GDM1 (cell line): ENCODE measurements around the gene THEMIS.
"Not testable (repeated sequence)": the region's sequence is repeated elsewhere in the genome, so short reads cannot be mapped to it uniquely, and the experiment has no call there.

Experiments used
- DNase-seq: peaks from one replicate; lab custom pipeline; 2025; lab: John Stamatoyannopoulos, UW

THEMIS gene

DNA sequence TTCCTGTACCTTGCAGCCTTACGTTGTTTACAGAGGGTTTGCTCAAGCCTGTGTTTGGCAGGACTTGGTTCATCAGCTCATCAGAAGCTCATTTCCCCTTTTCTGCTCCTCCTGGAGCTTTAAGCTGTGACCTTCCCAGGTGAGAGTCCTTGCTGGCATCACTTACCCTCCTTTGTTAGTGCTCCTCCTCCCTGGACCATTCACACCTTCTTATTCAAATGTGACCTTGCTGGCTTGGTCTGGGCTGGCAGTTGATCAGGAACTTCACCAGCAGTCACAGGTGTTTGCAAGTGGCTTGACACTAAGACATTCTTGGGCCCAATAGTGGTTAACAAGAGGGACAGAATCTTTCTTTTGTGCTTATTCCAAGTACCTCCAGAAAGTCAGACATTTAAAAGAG is 175.0 kb downstream of the THEMIS start:
- DNase-seq = no peak

DNA sequence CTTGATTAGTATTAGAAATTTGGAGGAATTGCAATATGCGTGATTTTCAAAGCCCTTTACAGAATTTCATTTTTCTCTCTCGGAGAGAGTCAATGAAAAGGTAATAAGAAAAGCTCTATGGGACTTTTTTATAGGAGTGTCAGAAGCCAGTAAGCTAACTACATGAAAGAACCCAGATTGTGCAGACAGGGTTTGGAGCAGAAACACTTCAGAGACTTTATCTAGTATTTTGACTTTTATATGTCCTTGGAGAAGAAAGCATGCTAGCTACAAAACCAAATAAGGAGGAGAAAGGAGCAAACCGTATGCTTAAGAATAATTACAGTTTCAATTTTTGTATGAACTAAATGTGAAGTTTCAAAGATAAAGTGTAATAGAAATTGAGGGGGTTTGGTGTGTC is 182.2 kb downstream of the THEMIS start:
- DNase-seq = no peak

DNA sequence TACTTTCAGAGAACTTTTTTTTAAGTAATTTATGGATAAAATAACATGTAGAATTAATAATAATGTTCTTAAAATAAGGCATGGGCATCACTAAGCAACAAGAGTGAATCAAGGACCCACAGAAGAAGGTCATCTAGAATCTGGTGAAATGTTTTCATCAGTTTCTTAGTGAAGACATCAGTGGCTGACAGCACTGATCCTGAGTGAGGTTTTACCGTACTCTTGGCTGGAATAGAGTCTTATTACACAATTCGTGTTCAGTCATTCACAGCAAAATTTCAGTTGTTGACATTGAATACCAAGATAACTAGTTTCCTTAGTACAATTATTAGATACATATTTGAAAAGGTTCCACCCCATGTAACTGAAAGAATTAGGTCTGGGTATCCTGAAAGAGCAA is 183.5 kb downstream of the THEMIS start:
- no peak for DNase-seq

DNA sequence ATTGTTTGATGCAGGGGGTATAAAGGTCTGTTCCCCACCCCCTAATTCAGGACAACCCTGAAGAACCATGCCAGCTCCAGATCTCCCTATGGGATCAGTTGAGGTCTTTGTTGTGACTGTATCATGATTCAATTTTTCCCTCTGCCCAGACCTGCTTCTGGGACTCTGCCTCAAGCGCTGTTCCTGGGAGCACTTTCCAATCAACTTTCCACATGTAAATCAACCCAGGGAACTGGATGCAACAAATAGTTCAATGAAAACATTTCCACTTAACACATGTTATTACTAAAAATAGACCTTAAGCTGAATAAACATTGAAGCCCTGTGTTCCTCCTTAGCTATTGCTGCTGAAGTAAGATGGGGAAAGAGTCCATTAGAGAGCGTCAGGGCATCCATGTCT is 184.4 kb downstream of the THEMIS start:
- no peak for DNase-seq

DNA sequence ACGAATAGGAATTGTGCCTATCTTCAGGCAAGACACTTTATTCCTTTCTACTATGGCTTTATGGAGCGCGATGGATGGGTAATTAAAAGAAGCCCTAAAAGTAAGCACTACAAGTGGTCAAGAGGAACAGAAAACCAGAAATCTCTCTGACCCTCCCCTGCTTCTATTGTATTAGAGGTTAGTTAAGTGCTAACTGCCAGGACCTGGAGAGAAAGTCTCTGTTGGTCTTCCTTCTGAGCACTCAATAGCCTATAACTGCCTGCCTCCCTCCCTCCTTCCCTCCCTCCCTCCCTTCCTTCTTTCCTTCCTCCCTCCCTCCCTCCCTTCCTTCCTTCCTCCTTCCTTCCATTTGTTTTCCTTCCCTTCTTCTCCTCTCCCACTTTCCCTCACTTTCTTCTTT is 190.2 kb downstream of the THEMIS start:
- no peak for DNase-seq

DNA sequence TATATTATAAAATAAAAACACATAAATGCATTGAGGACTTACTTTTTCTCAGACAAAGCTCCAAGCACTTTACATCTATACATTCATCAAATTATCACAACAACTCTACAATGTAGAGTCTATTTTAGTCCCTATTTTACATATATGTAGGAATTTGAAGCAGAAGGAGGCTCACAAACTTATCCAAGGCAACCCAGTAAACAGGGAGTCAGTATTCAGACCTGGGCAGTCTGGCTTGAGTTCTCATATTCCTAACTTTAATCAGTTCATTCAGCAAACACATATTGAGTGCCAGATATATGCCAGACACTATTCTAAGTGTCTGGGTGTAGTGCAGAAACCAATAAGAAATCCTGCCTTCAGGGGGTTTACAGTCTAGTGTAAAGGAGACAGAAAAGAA is 194.6 kb downstream of the THEMIS start:
- no peak for DNase-seq

DNA sequence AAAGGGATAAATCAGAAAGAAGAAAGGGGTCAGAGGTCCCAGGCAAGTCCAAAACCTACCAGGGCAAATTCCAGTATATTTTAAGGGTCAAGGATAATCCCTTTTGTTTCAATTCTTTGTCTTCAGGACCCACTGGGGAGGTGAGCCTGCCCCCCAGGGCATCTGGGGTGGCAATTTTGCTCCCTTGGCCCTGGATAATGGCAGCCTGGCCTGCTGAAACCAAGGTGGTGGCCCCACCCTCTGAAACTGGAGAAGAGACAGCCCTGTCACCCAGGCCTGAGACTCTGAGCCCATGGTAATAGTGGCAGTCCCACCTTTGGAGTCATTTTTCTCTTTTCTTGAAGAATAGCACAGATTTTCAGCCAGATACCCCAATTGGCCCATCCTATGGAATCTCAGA is 205.8 kb downstream of the THEMIS start:
- no peak for DNase-seq

DNA sequence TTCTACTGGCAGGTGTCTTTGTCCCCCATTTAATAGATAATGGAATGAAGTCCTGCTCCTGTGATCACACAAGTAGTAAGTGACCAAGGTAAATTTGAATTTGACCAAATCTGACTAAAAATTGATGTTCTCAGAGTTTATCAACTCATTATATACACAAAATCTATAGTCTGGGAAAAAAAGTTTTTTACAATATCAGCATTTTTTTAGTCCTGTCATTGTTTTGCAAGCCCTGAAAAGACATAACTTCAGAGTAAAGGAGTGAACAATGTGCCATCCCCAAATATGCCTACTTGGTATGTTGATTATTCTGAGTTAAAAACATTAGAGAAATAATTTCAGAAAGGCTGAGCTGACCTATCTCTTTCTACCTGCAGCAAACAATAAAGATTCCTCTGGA is 209.7 kb downstream of the THEMIS start:
- DNase-seq = no peak

DNA sequence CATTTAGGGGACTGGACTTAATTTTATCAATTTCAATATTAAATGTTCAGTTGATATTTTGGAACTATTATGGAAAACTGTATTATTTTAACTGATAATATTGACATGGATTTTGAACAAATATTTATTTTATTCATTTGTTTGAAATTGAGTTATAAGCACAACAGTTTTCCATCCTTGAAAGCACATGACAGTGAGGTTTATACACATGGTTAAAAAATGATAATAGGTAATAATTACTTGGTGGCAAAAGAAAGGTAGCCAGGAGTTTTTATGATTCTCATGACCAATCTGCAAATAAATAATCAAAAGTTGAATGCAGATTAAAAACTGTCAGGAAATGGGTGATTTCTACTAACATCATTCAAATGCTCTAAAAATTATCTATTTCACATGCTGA is 210.3 kb downstream of the THEMIS start:
- no peak for DNase-seq

DNA sequence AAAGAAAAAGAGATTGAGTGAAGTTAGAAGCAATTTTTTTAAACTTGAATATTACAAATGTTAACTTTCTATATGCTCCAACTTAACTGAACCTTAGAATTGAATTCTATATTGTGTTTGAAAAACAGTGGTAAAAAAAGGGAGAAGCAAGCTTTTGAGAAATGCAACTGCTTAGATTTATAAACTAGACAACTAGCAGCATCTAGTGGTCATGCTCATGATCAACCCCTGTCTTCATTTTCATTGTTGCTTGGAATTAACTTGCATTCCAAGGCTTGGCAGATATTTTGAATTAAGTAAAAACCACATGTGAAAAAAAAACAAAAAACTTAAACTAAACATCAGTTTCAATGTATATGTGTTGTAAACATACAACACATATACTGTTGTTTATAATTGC is 210.8 kb downstream of the THEMIS start:
- DNase-seq = no peak

DNA sequence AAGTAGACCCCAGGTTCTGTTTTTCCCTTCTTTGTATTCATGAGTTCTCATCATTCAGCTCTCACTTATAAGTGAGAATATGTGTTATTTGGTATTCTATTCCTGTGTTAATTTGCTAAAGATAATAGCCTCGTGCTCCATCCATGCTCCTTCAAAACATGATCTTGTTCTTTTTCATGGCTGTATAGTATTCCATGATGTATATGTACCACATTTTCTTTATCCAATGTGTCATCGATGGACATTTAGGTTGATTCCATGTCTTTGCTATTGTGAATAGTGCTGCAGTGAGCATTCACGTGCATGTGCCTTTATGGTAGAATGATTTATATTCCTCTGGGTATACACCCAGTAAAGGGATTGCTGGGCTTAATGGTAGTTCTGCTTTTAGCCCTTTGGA is 213.4 kb downstream of the THEMIS start:
- DNase-seq = not testable (repeated sequence)

DNA sequence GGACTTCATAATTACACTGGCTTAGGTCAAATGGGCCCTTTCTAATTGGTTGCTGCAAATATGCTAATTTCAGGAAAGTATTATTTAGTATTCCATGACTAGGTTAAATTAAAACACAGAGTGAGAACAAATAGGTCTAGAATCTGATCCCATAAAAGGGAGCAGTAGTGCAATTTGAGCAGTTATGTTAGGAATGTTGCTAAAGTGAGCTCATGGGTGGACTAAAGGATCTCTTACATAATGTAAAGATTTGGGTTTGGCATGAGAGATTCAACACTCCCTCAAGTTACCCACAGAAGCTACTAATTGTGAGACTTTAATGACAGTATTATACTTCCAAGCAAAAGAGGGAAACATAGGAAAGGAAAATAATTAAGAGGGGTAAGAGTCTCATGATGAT is 214.8 kb downstream of the THEMIS start:
- DNase-seq = no peak

DNA sequence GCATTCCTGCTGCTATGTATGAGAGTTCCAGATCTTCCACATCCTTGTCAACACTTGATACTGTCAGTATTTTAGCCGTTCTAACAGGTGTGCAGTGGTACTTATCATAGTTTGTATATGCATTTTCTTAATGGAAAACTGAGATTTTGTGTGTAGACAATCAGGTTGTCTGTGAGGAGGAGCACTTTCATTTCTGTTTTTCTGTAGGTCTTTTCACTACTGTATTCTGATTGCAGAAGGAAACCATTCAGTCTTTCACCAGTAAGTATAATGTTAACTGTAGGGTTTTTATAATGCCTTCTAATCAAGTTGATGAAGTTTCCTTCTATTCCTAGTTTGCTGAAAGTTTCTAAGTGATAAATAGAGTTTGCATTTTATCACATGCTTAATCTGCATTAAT is 216.4 kb downstream of the THEMIS start:
- no peak for DNase-seq
